ENCODE measurements around the gene HSD17B7.
"Not testable (repeated sequence)": the region's sequence is repeated elsewhere in the genome, so short reads cannot be mapped to it uniquely, and the experiment has no call there.

HSD17B7 gene

GRCh38 chr1:162794284-162794683, 3.8 kb downstream of the HSD17B7 start:
- H3K4me3 ChIP-seq (replicated peaks; ENCODE audit: low read depth, low read length); DNase-seq (ENCODE audit: extremely low read depth, low read depth): not testable (repeated sequence)

- DNase-seq (ENCODE audit: extremely low read depth, low read depth) = not testable (repeated sequence)
Measured at GRCh38 chr1:162796617-162797279, 6.2 kb downstream of the HSD17B7 start.

DNA sequence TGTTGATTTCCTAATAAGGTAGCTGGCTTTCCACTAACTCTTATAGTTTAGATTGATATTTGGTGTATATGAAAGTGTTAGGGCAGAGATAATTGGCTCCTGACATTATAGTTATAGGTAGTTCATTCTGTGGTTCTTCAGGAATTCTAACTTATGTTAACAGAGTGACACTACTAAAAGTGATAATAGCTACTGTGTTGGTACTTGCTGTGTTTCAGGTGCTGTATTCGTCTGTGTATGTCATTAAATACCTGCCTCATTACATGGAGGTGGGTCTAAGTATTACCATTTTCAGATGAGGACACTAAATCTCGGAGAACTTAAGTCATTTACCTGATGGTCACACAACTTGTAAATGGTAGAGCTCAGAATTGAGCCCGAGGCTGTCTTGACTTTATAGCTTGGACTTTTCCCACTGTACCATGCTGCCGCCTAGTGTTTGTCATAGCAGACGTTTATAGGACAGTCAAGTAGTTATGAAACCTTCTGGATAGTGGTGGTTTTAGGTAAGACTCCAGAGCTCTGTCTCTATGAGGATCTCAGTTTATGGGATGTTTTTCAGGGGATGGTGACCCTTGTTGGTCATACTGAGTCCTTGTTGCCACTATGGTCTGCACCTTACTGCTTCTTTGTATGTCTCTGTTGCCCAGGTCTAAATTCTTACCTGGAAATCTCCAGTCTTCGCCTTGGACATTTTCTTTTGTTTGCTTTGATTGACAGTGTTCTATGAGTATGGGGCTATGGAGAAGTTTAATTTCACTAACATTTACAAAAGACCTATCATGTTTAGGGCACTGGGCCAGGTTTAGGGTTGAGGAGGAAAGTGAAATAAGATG, 9.7 kb downstream of the HSD17B7 start:
- peak; percentile 19 for DNase-seq (ENCODE audit: extremely low read depth, low read depth)
- H3K4me3 ChIP-seq (replicated peaks; ENCODE audit: low read depth, low read length) = not testable (repeated sequence)
- TF ChIP-seq, protein P1, sequence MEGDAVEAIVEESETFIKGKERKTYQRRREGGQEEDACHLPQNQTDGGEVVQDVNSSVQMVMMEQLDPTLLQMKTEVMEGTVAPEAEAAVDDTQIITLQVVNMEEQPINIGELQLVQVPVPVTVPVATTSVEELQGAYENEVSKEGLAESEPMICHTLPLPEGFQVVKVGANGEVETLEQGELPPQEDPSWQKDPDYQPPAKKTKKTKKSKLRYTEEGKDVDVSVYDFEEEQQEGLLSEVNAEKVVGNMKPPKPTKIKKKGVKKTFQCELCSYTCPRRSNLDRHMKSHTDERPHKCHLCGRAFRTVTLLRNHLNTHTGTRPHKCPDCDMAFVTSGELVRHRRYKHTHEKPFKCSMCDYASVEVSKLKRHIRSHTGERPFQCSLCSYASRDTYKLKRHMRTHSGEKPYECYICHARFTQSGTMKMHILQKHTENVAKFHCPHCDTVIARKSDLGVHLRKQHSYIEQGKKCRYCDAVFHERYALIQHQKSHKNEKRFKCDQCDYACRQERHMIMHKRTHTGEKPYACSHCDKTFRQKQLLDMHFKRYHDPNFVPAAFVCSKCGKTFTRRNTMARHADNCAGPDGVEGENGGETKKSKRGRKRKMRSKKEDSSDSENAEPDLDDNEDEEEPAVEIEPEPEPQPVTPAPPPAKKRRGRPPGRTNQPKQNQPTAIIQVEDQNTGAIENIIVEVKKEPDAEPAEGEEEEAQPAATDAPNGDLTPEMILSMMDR (IDR thresholded peaks at IDR 0.05; ENCODE audit: low read depth, low read length, missing control alignments) = peak; percentile 57

More at GRCh38 chr1:162796617-162797279, 6.2 kb downstream of the HSD17B7 start:
- H3K4me3 ChIP-seq (replicated peaks; ENCODE audit: low read depth, low read length) = not testable (repeated sequence)

- H3K4me3 ChIP-seq (replicated peaks; ENCODE audit: low read depth, low read length); DNase-seq (ENCODE audit: extremely low read depth, low read depth): not testable (repeated sequence)
Measured at GRCh38 chr1:162807503-162807902, 17.0 kb downstream of the HSD17B7 start.

GRCh38 chr1:162812357-162812756, 21.9 kb downstream of the HSD17B7 start:
- DNase-seq (ENCODE audit: extremely low read depth, low read depth); H3K4me3 ChIP-seq (replicated peaks; ENCODE audit: low read depth, low read length): not testable (repeated sequence)

DNA sequence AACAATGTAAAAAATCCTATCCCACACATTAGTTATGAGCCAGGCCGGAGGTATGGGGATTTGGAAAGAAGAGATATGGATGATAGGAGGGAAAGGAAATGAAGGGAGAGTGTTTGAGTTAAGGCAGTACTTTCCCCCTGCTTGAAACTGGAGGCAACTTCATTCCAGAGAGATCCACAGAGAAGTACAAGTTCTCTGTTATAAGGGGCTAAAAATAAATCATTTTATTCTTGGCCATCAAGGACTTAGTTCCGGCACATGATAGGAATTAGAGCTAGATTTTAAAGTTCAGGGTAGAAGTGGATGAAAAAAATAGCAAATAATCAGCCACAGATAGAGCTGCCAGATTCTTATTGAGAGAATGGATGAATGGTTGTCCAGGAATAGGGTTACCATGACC, 27.6 kb downstream of the HSD17B7 start:
- DNase-seq (ENCODE audit: extremely low read depth, low read depth); H3K4me3 ChIP-seq (replicated peaks; ENCODE audit: low read depth, low read length): not testable (repeated sequence)

GRCh38 chr1:162818666-162819065, 28.2 kb downstream of the HSD17B7 start:
- not testable (repeated sequence) for H3K4me3 ChIP-seq (replicated peaks; ENCODE audit: low read depth, low read length); DNase-seq (ENCODE audit: extremely low read depth, low read depth)

DNA sequence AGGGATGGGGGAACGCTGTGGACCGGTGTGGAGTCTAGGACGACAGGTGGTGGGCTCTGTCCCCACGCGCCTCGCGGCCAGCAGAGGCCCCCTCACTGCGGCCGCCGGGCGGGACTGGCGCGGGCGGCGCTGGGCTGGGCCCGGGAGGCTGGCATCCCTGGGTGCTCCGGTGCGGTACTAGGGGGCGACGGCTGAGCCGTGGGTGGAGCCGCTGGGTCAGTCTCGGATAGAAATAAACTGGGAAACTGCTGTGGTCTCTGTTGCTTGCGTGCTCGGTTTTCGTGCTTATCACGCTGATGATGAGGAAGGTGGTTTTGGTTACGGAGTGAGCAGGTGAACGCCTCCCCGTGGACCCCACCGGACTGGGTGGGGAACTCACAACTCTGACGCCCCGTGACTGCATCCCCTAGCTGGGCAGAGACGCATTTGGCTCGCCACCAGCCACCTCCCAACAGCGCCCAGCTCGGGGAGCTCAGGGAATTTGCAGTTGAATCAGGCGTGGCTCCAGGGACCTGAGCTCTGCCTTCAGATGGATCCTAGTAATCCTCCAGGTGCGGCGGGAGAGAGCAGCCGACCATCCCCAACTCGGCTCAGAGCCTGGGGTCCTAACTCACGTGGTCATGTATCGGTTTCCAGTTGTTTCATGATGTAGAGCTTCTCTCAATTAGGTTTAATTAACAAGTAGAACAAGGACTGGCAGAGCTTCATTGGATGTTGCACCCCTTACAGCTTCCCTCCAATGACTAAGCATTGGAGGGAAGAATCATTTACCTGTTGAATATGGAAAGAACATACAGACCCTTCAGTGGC, 32.1 kb downstream of the HSD17B7 start:
- TF ChIP-seq, protein P1 (IDR thresholded peaks at IDR 0.05; ENCODE audit: low read depth, low read length, missing control alignments) = no peak
- H3K4me3 ChIP-seq (replicated peaks; ENCODE audit: low read depth, low read length) = peak overlapping the region; percentile 48
- no peak for DNase-seq (ENCODE audit: extremely low read depth, low read depth)

GRCh38 chr1:162823231-162823630, 32.7 kb downstream of the HSD17B7 start:
- no peak for DNase-seq (ENCODE audit: extremely low read depth, low read depth)
- no peak overlapping the region for H3K4me3 ChIP-seq (replicated peaks; ENCODE audit: low read depth, low read length)
- TF ChIP-seq, protein P1 (IDR thresholded peaks at IDR 0.05; ENCODE audit: low read depth, low read length, missing control alignments) = no peak
